SH-SY5Y (cell line): ENCODE data around the gene CAMSAP1.

ENCODE experiments used
- GATA2 ChIP-seq: IDR thresholded peaks from 2 replicates; pipeline ENCODE4 v1.6.1; 2011; ENCODE audit warnings: mild to moderate bottlenecking, low read depth, low read length
- GATA3 ChIP-seq: IDR thresholded peaks from 2 replicates; pipeline ENCODE4 v1.6.1; 2011; ENCODE audit warnings: low read depth, mild to moderate bottlenecking, low read length, moderate library complexity

CAMSAP1 gene

GRCh38 chr9:135941288-135941995 is 34.1 kb upstream of the CAMSAP1 start:
- TF ChIP-seq GATA3 = no peak

GRCh38 chr9:135939351-135940265 is 32.3 kb upstream of the CAMSAP1 start:
- TF ChIP-seq GATA3 (no peak), GATA2 (no peak)

DNA sequence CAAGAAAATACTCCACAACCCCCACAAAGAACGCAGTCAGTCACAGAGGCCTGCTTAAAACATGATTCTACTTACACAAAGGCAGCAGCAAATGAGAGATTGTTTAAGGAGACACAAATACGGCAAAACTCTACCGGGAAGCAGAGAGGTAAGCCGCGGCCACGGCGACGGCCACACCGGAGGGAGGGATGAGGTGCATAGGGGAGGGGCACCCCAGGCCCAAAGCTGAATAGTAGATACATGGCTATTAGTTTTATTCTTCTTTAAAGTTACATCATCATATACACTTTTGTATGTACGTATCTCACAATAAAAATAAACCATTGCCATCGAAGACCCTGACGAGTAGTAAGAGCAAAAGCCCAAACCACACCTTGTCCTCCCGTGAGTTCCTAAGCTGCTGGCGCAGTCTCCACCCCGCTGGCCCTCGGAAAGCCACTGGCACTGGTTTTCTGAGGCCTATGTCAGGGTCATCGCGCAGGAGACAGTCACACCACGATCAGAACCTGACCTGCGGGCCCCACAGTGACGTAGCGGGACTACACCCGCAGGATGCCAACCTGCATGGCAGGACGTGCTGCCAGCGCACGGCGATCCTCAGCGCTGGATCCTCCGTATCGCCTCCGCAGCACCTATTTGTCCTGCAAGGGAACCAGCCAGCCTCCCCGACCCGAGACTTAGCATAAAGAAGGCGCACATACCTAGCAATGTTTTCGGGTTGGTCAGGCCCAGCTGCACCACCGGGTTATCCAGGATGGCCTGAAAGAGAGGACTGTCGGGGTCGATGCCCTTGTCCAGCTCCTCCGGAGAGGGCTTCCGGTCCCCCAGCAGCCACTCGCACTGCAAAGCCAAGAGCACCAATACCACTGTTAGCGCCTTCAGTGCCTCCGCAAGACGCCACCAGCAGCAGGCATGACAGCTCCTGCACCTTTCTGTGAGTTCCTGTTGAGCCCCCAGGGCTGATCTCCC is 30.5 kb upstream of the CAMSAP1 start:
- TF ChIP-seq GATA3 (no peak), GATA2 (no peak)

- TF ChIP-seq GATA3 (no peak), GATA2 (no peak)
Measured at GRCh38 chr9:135933114-135933513, 25.8 kb upstream of the CAMSAP1 start.

- TF ChIP-seq GATA3 (no peak), GATA2 (no peak)
Measured at GRCh38 chr9:135932656-135933055, 25.3 kb upstream of the CAMSAP1 start.

- TF ChIP-seq GATA2 = no peak
- TF ChIP-seq GATA3 = no peak
Measured at GRCh38 chr9:135931349-135931820, 24.0 kb upstream of the CAMSAP1 start.

DNA sequence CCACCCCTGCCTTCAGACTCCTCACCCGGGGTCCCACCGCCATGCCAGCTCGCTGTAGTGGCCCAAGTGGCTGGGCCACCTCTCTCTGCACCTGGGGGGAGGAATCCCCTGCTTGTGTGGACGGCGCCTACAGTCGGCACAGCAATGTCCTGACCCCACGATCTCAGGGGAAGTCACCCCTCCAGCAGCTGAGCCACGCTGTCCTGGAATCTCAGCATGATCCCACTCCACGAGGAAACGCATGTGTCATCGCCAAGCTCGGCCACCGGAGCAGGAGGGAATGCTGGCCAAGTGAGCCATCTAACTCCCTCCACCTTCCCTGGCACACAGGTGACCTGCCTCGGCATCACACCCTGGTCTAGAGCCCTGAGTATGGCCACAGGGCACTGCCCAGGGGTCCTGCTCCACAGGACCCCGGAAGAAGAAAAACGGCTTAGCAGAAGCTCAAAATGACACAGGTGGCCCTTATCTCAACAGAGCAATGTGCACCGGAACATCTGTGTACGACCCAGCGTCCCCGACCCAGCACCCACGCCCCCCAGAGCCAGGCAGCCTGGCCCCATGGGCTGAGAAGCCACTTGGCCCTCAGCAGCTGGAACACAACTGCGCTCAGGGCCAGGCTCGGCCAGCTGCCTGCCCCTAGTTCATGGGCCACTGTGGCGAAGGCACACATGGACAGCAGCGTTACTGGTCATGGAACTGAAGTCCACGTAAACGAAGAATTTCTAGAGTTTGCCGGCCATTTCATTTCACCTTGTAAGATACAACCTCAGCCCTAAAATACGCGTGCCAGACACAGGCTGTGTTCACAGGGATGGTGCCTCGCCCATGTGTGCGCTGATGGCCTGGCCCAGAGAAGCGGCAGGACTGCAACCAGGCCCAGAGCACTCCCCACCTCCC is 23.4 kb upstream of the CAMSAP1 start:
- TF ChIP-seq GATA3 = no peak
- no peak for TF ChIP-seq GATA2

DNA sequence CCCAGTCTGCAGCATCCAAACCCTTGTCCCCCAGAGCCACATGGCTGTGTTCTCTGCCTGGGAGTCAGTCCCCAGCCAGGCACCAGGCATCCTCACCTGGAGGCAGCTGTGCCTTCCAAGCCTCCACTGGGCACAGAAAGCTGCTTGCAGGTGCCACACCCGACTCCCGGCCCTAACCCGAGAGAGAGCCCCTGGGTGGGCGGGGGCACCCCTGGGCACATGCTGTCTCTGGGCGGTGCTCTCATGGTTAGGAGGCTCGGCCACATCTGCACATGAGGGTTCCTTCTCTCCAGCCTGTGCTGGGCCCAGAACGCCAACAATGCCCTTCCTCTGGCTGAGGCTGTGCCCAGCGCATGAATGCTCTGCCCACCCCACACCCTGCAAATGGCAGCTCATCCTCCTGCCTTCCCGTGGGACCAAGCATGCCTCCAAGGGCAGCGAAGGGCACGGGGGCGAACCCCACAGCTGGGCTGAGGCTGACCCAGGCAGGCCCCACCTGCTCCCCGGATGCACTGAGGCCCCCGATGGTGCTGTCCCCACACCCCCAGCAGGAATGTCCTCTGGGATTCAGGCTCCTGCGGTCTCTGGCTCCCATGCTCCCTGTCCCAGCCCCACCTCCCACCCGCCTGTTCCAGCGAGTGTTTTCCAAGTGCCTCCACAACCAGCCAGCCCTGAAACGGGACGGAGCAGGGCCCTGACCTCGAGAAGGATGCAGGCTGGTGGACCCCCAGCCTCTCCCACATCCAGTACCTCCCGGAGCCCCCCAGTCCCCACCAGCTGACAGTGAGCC is 22.5 kb upstream of the CAMSAP1 start:
- no peak for TF ChIP-seq GATA3
- no peak for TF ChIP-seq GATA2

DNA sequence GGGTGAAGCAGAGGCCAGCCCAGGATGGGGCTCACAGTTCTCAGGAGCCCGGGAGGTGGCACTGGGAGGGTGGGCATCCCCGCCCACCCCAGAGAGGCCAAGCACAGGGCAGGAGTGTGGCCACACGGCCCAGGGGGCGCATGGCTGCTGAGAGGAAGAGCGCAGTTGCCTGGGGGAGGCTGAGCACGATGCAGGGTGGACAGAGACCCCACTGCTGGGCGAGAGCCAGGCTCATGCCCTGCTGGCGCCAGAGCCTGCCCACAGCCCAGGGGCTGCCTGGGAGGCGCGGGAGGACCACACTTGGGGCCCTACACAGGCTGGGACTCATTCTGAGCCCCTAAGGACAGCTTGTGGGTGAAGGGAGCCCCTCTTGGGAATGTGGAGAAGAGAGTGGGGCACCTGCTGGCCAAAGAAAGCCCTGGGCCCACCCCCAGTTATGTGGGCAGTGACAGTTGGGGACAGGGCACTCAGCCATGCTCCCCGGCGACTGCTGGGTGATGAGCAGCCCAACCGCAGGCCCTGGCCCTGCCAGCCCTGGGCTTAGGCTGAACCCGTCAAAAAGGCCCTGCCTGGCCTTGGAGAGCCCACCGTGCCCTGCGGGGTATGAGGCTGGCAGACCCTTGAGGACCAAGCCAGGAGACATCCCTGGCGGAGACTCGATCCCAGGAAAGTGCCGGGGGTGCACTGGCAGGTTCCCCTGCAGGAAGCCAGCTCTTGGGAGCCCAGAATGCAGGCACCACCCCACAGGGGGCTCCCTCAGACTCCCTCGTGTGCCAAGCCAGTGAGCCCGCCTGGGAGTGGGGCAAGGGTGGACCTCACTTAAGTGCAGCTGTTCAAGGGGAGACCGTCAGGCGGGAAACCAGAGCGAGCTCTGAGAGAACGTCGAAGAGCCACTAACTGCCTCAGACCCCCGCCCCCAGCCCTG is 21.6 kb upstream of the CAMSAP1 start:
- TF ChIP-seq GATA2 = no peak
- no peak for TF ChIP-seq GATA3

GRCh38 chr9:135928074-135928730 is 20.9 kb upstream of the CAMSAP1 start:
- TF ChIP-seq GATA3 (no peak), GATA2 (no peak)
